Skeletal muscle satellite cell (primary cell): ENCODE data around the gene ICE1.
"Not testable (repeated sequence)": the region's sequence is repeated elsewhere in the genome, so short reads cannot be mapped to it uniquely, and the experiment has no call there.

ENCODE experiments used
- H3K27me3 ChIP-seq: 2 replicates; pipeline ENCODE4 v1.7.0; 2013; ENCODE audit warnings: low read length; ENCODE audit not compliant: control insufficient read depth, insufficient read depth
- H3K36me3 ChIP-seq: 2 replicates; pipeline ENCODE4 v1.7.0; 2013; ENCODE audit warnings: mild to moderate bottlenecking, control low read depth, low read length; ENCODE audit not compliant: insufficient read depth
- H3K4me1 ChIP-seq: 2 replicates; pipeline ENCODE4 v1.7.0; 2013; ENCODE audit warnings: low read length; ENCODE audit not compliant: control insufficient read depth, insufficient read depth
- H3K4me2 ChIP-seq: 2 replicates; pipeline ENCODE4 v1.7.0; 2013; ENCODE audit warnings: mild to moderate bottlenecking, low read length
- H3K4me3 ChIP-seq: 2 replicates; pipeline ENCODE4 v1.7.0; 2013; ENCODE audit warnings: low read length
- H3K9ac ChIP-seq: 2 replicates; pipeline ENCODE4 v1.7.0; 2013; ENCODE audit warnings: mild to moderate bottlenecking, low read depth, low read length, moderate library complexity
- H3K9me3 ChIP-seq: replicated peaks from 2 replicates; pipeline ENCODE4 v1.7.0; 2013; ENCODE audit warnings: mild to moderate bottlenecking, control low read depth, low read length

Gene ICE1

DNA sequence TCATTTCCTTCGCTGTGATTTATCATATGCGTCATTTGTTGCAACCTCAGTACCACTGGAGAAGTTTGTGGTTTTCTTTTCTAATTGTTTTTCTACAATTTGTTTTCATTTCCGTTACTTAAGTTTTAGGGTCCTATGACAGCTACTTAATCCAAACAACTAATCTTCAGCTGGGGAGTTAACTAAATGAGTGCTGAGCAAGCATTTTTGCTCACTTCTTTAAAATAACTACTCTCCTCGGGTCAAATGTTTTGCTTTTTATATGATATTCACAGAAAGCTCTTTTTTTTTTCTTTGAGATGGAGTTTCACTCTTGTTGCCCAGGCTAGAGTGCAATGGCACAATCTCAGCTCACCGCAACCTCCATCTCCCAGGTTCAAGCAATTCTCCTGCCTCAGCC is 14.6 kb upstream of the ICE1 start:
- H3K4me3 ChIP-seq: no peak overlapping the region
- H3K9me3 ChIP-seq: peaks cover 5% of the 10 kb centered on the region
- H3K27me3 ChIP-seq: no peaks in the 10 kb centered on the region
- H3K4me1 ChIP-seq: no peaks in the 10 kb centered on the region
- H3K9ac ChIP-seq: no peak overlapping the region
- no peak overlapping the region for H3K4me2 ChIP-seq
- no peaks in the 10 kb centered on the region for H3K36me3 ChIP-seq

DNA sequence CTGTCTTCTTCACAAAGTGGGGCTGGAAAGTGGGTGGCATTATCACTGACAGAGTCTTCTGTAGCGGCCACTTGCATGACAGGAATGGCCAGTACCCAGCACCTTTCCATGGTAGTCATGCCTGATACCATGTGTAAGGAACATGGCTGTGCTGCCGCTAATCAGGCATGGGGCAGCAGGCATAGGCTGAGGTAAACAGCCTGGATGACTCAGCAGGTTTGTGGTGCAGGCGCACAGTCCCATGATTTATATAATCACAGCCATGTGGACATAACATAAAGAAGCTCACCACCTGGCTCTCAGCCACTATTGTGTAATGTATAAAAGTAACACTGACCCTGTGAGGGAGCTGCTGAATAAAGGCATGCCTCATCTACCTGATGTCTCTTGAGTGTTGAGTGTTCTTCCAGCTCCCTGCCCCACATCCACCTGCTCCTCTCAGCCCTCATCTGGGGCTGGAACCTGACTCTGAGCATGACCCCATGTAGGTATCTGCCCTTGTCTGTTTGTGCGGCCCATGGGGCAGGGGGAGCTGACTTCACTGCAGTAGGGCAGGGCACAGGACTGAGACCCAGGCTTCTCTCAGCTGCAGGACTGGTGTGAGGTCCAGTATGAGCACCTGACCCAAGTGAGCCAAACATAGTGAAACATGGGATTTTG is 13.2 kb upstream of the ICE1 start:
- H3K36me3 ChIP-seq: no peaks in the 10 kb centered on the region
- H3K9ac ChIP-seq: no peak overlapping the region

DNA sequence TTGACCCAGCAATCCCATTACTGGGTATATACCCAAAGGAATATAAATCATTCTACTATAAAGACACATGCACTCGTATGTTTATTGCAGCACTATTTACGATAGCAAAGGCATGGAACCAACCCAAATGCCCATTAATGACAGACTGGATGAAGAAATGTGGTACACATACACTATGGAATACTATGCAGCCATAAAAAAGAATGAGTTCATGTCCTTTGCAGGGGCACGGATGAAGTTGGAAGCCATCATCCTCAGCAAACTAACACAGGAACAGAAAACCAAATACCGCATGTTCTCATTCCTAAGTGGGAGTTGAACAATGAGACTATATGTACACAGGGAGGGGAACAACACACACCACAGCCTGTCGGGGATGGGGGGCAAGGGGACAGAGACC is 8.6 kb upstream of the ICE1 start:
- not testable (repeated sequence) for H3K9me3 ChIP-seq, H3K4me1 ChIP-seq, H3K9ac ChIP-seq, H3K4me2 ChIP-seq, H3K27me3 ChIP-seq, H3K4me3 ChIP-seq, H3K36me3 ChIP-seq

More for the DNA sequence above, 13.2 kb upstream of the ICE1 start:
- H3K27me3 ChIP-seq: no peaks in the 10 kb centered on the region
- H3K4me1 ChIP-seq: no peaks in the 10 kb centered on the region
- H3K4me3 ChIP-seq: no peak overlapping the region
- H3K9me3 ChIP-seq: peaks cover 5% of the 10 kb centered on the region
- H3K4me2 ChIP-seq: no peak overlapping the region

DNA sequence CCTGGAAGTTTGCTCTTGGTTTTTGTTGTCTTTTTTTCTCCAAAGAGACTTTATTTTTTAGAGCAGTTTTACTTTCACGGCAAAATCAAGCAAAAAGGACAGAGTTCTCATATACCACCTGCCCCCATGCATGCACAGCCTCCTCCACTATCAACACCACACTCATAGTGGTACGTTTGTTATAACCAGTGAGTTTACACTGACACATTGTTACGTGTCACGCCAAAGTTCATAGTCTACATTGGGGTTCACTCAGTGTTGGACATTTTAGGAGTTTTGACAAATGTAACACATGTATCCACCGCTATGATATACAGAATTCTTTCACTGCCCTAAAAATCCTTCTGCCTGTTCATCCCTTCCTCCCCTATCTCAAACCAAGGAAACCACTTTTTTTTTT is 7.5 kb upstream of the ICE1 start:
- Histone ChIP-seq H3K9ac (no peak overlapping the region), H3K27me3 (no peaks in the 10 kb centered on the region), H3K36me3 (no peaks in the 10 kb centered on the region), H3K4me2 (no peak overlapping the region), H3K9me3 (no peaks in the 10 kb centered on the region), H3K4me3 (no peak overlapping the region), H3K4me1 (peaks cover 19% of the 10 kb centered on the region)

DNA sequence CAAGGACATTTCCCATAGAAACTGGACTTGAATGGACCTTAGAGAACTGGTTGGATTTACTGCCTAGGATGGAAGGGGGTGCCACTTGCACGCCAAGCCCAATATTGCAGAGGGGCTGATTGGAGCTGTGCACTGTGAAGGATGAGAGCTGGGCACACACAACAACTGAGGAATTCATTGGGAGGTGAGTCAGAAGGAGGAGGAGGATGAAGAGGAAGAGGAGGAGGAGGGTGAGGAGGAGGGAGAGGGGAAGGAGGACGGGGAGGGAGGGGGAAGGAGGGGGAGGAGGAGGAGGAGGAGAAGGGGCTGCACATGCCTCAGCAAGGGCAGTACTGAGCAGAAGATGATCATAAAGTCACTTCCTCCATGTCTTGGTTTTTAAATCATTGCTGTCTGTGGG is 5.7 kb upstream of the ICE1 start:
- Histone ChIP-seq H3K27me3 (no peaks in the 10 kb centered on the region), H3K4me1 (peaks cover 35% of the 10 kb centered on the region), H3K9me3 (no peaks in the 10 kb centered on the region), H3K36me3 (no peaks in the 10 kb centered on the region), H3K9ac (no peak overlapping the region), H3K4me3 (no peak overlapping the region), H3K4me2 (no peak overlapping the region)

DNA sequence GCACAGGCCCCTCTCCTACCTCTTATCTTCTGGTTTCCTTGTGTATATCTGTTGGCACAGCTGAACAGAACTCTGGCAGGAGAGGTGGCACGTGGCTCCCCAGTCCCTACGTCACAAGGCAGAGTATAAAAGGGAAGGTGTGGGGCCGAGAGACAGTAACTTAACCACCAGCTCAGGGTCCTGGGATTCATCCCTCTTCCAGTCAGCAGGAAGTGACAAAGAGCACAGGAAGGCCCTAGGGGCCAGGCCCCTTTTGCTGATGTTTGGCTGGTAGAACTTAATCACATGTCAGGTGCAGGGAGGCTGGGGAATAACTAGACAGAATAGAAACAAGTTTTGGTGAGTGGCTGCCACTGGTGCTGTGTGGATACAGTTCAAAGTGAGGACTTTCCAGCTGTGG is 4.5 kb upstream of the ICE1 start:
- Histone ChIP-seq H3K9ac (no peak overlapping the region), H3K27me3 (no peaks in the 10 kb centered on the region), H3K36me3 (no peaks in the 10 kb centered on the region)

DNA sequence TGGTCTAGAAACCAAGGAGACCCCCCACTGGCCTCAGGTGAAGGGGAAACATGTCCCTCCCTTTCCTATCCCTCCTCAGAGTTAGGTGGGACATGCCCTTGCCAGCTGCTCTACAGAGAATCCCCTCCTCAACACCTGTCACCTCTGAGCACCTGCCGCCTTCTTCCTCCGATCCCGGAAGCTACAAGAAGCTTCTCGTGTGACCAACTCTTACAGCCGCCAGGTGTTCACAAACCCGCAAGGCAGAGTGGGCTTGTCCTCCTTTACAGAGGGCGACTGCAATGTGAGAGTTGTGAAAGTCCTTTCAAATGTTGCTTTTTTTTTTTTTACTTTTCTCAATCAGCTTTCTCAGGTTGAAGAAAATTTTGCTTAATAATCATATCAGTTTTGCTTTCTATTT is 3.7 kb upstream of the ICE1 start:
- Histone ChIP-seq H3K4me2 (peak overlapping the region; percentile 70), H3K9ac (peak overlapping the region; percentile 15), H3K4me3 (no peak overlapping the region), H3K36me3 (no peaks in the 10 kb centered on the region), H3K9me3 (no peaks in the 10 kb centered on the region), H3K27me3 (no peaks in the 10 kb centered on the region), H3K4me1 (peaks cover 39% of the 10 kb centered on the region)

More for the DNA sequence above, 4.5 kb upstream of the ICE1 start:
- H3K4me3 ChIP-seq: no peak overlapping the region
- no peak overlapping the region for H3K4me2 ChIP-seq
- H3K9me3 ChIP-seq: no peaks in the 10 kb centered on the region
- peaks cover 36% of the 10 kb centered on the region for H3K4me1 ChIP-seq

DNA sequence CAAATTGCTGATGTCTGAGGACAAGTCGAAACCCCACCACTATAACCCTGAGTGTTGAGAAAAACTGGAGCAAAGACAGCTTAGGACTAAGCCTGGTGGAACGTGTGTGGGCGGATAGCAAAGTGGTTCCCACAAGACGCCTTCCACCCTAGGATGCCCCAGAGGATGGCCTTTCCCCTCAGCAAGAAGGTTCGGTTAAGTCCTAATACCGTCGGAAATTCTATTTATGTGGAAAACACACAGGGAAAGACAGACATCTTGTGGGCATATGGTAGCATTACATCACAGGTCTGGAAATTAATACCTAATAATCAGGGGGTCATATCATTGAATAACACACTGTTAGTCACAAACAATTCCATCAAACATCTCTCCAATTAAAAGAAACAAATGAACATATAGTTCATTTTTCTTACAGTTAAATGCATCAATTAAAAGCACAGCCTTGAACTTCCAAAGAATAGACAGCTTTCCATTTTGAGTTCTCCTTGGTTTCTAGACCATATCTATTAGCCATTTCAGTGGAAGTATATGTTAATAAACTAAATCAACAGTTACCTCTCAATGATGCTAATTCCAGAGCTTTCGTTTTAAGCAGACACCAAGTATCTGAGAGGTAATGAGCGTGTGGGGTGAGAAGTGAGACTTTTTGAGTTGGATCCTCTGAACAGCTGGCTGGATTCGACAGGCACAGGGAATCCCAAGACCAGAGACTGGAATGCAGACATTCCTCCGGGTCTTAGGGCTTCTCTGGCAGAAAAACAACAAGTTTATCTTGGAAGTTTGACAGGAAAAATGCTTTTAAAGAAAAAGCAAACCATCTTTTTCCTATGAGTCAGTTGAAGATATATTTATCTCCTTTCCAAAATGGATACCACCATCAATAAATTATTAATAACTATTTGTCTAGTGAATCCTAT is 2.9 kb upstream of the ICE1 start:
- peak overlapping the region; percentile 70 for H3K4me2 ChIP-seq
- no peaks in the 10 kb centered on the region for H3K9me3 ChIP-seq
- H3K27me3 ChIP-seq: no peaks in the 10 kb centered on the region
- peak overlapping the region; percentile 61 for H3K9ac ChIP-seq
- H3K4me3 ChIP-seq: peak overlapping the region; percentile 20
- peaks cover 47% of the 10 kb centered on the region for H3K4me1 ChIP-seq
- H3K36me3 ChIP-seq: no peaks in the 10 kb centered on the region

DNA sequence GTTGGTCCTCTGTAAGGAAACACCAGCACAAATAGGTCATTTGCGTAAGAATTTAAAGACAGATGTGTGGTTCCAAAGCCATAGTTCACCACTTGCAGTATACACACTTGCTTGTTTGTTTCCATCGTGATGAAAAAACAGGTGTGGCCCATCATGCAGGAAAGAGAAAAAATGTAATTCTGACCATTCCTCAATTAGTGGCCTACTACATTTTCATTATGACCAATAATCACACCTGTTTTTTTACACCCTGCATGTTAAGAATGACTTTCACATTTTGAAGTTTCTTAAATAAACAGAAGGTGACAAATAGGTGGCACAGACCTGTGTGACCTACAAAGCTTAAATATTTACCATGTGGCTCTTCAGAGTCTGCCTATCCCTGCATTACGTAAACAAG is 2.2 kb upstream of the ICE1 start:
- no peak overlapping the region for H3K9ac ChIP-seq
- no peak overlapping the region for H3K4me3 ChIP-seq
- peaks cover 49% of the 10 kb centered on the region for H3K4me1 ChIP-seq
- no peaks in the 10 kb centered on the region for H3K9me3 ChIP-seq
- no peaks in the 10 kb centered on the region for H3K36me3 ChIP-seq
- peak overlapping the region; percentile 70 for H3K4me2 ChIP-seq
- H3K27me3 ChIP-seq: no peaks in the 10 kb centered on the region

DNA sequence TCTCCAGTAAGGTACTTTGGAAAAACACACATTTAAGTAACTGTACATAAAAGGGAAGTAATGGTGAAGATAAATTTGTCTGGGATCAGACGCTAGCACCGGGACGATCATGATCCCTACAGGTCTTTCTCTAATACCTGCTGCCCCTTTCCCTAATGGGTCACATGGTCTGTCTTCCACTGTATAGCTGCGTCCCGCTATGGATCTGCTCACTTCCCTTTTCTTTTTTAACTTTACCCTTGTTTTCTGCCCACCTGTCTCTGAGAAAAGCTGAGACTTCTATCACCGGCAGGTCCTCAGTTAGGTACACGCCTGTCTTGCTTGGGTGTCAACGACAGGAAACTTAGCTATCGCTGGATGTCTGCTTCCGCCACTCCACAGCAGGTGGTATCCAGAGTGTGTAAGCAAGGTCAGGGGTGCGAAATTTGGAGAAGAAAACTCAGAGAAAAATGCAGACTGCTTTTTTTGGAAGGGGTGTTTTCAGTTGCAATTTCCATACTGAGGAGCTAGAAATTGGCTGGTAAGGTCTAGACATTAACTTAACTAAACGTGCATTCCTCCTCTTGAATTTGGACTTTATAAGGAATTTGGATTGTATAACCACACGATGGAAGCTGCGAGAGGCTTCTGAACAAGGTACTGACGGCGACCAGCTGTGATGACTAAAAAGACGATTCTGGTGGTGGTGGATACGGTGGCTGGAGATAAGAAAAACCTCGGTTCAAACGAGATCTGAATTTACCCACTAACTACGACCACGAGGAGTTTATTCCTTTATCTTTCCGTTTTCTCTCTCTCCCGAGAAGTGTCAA is 1.1 kb upstream of the ICE1 start:
- Histone ChIP-seq H3K27me3 (no peaks in the 10 kb centered on the region), H3K4me1 (peaks cover 47% of the 10 kb centered on the region), H3K9me3 (no peaks in the 10 kb centered on the region), H3K9ac (peak overlapping the region; percentile 85), H3K4me2 (peak overlapping the region; percentile 82), H3K36me3 (no peaks in the 10 kb centered on the region), H3K4me3 (peak overlapping the region; percentile 77)

DNA sequence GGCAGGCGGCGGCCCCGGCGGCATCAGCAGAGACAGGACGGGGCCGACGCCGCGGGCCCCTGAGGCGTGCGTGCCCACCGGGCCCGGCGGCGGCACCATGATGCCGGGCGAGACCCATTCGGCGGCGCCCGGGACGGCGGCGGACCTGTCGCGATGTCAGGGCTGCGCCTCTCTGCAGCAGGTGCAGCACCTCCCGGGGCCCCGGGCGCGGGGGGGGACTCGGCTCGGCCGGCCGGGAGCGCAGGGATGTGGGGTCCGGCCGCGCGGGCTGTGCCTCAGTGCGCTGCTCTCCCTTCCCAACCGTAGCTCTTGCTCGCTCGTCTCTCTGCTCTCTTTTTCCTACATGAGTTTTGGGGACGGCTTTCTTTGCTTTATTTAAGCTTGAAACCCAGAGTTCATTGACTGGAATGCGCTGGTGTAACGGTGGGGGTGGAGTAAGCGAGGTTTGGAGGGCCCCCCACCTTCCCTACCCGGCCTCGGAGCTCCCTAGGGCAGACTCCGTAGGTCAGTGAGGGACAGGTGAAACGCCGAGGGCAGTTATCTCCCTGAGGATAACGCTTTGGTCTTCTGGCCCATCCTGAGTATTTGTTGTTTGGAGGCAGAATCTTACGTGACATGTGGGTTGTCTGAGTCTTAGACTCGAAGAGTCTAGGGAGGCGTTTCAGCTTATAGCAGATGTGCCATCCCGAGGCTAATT is 490 bp downstream of the ICE1 start:
- Histone ChIP-seq H3K9ac (peak overlapping the region; percentile 85), H3K4me1 (peaks cover 43% of the 10 kb centered on the region), H3K36me3 (no peaks in the 10 kb centered on the region), H3K27me3 (no peaks in the 10 kb centered on the region), H3K9me3 (no peaks in the 10 kb centered on the region), H3K4me2 (peak overlapping the region; percentile 94), H3K4me3 (peak overlapping the region; percentile 77)
